ENCODE results near the gene RPS6KA3.

DNA sequence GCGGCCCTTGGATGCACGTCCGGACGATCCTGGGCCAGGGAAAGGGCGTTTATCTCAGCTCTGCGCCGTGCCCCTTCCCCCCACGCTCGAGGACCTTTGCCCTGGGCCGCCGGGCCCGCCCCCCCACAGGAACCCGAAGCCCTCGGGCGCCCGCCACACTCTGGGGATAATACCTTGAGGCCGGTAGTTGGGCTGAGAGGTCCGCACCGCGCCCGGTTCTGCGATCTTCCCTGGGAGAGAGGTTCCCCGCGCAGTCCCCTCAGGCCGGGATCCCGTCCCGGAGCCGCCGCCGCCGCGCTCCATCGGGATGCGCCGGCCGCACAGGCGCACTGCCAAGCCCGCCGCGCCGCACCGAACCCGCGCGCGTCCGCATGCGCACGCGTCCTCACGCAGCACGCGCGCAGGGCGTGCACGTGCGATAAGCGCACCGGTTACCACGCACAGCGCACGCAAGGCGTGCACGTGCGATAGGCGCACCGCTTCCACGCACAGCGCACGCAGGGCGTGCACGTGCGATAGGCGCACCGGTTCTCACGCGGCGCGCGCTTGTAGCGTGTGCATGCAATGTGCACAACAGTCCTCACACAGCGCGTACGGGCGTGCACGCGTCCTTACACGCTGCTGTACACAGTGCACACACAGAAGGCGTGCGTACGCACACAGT is 150.0 kb downstream of the RPS6KA3 start, which contains the start of gene MAP7D2:
- TF ChIP-seq CTCF (IDR thresholded peaks at IDR 0.05 in 8 of 11, conservative IDR thresholded peaks at IDR 0.05 in 3 of 11): no peak
- TF ChIP-seq POLR2AphosphoS5 (IDR thresholded peaks at IDR 0.05): no peak
- TF ChIP-seq POLR2A (IDR thresholded peaks at IDR 0.05): no peak

Measured in spleen (tissue), 7 donors.